Measurements from ENCODE around the gene ERCC6L. TPM values are rescaled to one million over a fixed set of nuclear protein-coding genes. Genes with fewer than 3 reads are reported as not detected.

ERCC6L gene
- total RNA-seq, 4 donors from 2014 or later = 0.76 to 6.4 (median 3.2) TPM

- Histone ChIP-seq H3K9me3 (no peaks in the 10 kb centered on the region), H3K27me3 (no peaks in the 10 kb centered on the region), H3K27ac (peak overlapping the region in 3 of 4 donors; percentile 3 to 57 (median 32)), H3K4me1 (peaks cover 0 to 50% (median 17%) of the 10 kb centered on the region in 3 donors), H3K36me3 (peaks cover 0 to 67% (median 27%) of the 10 kb centered on the region in 3 donors), H3K4me3 (no peak overlapping the region)
- WGBS, 2 donors = 50 to 52% methylated on average over 3 of the region's 3 CpGs
- DNase-seq = no peak
- intact Hi-C loops (cut with DNase I) = no loop called here
- TF ChIP-seq, protein P1, sequence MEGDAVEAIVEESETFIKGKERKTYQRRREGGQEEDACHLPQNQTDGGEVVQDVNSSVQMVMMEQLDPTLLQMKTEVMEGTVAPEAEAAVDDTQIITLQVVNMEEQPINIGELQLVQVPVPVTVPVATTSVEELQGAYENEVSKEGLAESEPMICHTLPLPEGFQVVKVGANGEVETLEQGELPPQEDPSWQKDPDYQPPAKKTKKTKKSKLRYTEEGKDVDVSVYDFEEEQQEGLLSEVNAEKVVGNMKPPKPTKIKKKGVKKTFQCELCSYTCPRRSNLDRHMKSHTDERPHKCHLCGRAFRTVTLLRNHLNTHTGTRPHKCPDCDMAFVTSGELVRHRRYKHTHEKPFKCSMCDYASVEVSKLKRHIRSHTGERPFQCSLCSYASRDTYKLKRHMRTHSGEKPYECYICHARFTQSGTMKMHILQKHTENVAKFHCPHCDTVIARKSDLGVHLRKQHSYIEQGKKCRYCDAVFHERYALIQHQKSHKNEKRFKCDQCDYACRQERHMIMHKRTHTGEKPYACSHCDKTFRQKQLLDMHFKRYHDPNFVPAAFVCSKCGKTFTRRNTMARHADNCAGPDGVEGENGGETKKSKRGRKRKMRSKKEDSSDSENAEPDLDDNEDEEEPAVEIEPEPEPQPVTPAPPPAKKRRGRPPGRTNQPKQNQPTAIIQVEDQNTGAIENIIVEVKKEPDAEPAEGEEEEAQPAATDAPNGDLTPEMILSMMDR (IDR thresholded peaks at IDR 0.05) = no peak
- TF ChIP-seq POLR2A (IDR thresholded peaks at IDR 0.05) = no peak
These were observed 30.9 kb upstream of the ERCC6L start for GRCh38 chrX:72269671-72270251.

DNA sequence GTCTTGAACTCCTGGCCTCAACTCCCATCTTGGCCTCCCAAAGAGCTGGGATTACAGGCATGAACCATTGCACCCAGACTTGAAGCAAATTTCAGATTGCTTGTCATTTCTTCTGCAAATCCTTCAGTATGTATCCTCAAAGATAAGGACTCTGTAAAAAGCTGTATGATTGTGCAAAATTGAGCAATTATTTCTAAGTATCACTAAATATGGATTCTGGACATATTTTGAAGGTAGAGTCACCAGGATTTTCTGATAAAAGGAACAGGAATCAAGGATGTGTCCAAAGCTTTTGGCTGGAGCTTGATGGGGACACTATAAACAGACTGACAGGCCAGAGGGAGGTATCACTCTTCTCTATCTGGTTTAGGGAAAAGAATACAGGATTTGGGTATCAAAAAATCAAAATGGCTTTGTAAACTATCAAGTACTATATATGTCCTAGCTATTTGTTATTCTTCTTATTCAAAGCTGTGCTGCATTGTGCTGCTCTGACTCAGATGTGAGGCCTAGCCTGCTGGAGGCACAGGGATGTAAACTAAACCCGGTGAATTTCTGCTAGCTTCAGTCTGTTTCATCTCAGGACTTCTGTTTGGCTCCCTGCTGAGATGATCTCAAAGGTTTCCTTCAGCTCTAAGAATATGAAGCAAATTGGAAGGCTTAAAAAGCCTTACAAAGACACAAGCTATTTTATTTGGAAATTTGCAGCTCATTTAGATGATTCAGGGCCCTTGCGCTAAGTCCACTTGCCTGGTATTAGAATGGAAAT, 30.0 kb upstream of the ERCC6L start:
- Histone ChIP-seq H3K9me3 (no peaks in the 10 kb centered on the region), H3K4me3 (no peak overlapping the region), H3K27me3 (no peaks in the 10 kb centered on the region), H3K27ac (no peak overlapping the region), H3K36me3 (peaks cover 0 to 57% (median 17%) of the 10 kb centered on the region in 3 donors), H3K4me1 (peaks cover 0 to 40% (median 8%) of the 10 kb centered on the region in 3 donors)
- TF ChIP-seq, protein P1 (IDR thresholded peaks at IDR 0.05) = no peak
- no peak for TF ChIP-seq POLR2A (IDR thresholded peaks at IDR 0.05)
- WGBS, 2 donors = 50 to 81% methylated on average over 1 to 2 of the region's 2 CpGs
- DNase-seq = no peak
- intact Hi-C loops (cut with DNase I) = no loop called here

DNA sequence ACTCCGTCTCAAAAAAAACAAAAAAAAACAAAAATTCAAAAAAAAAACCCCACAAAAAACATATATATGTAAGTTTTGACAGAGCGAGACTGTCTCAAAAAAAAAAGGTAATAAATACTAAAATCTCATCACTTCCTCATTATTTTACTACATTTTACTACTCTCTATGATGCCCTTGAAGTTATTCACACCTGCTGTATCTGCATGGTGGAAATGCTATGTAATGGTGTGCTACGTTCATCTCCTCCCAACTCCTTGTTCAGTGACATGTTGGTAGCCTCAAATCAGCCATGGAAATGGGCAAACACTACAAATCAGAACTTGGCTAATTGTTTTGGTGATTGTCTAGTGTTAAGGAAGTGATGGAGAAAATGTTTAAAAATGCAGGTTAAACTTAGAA, 26.4 kb upstream of the ERCC6L start:
- H3K36me3 ChIP-seq = peaks cover 0 to 29% (median 4%) of the 10 kb centered on the region in 3 donors
- no peaks in the 10 kb centered on the region for H3K27me3 ChIP-seq
- peaks cover 0 to 5% (median 0%) of the 10 kb centered on the region in 3 donors for H3K4me1 ChIP-seq
- no peaks in the 10 kb centered on the region for H3K9me3 ChIP-seq
- TF ChIP-seq, protein P1 (IDR thresholded peaks at IDR 0.05) = no peak
- TF ChIP-seq POLR2A (IDR thresholded peaks at IDR 0.05) = no peak
- 93 to 95% methylated on average over 3 of the region's 3 CpGs for WGBS, 2 donors
- intact Hi-C loops (cut with DNase I) = no loop called here
- H3K27ac ChIP-seq = no peak overlapping the region
- DNase-seq = no peak
- no peak overlapping the region for H3K4me3 ChIP-seq

DNA sequence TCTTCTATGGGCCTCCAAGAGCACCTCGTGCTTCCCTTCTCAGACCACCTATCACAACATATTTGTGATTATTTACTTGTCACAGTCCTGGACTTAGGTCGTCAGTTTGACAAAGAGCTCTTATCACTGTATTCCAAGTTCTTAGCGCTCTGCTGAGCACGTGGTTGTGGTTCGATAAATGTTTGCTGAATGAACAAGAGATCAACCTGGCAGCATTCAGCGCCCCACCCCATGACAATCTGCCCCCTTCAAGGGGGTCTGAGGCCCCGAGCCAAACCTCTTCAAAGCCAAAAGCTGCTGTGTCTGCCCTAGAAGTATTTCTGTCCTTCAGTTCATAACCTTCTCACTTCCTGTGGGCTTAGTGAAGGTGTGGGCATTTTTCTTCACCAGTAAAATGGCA, 23.2 kb upstream of the ERCC6L start:
- DNase-seq = no peak
- no peaks in the 10 kb centered on the region for H3K9me3 ChIP-seq
- no peak overlapping the region for H3K27ac ChIP-seq
- intact Hi-C loops (cut with DNase I) = no loop called here
- H3K36me3 ChIP-seq = peaks cover 0 to 2% (median 0%) of the 10 kb centered on the region in 3 donors
- no peaks in the 10 kb centered on the region for H3K4me1 ChIP-seq
- H3K27me3 ChIP-seq = no peaks in the 10 kb centered on the region
- TF ChIP-seq, protein P1 (IDR thresholded peaks at IDR 0.05) = no peak
- no peak for TF ChIP-seq POLR2A (IDR thresholded peaks at IDR 0.05)
- 50 to 81% methylated on average over 1 to 7 of the region's 7 CpGs for WGBS, 2 donors
- no peak overlapping the region for H3K4me3 ChIP-seq

DNA sequence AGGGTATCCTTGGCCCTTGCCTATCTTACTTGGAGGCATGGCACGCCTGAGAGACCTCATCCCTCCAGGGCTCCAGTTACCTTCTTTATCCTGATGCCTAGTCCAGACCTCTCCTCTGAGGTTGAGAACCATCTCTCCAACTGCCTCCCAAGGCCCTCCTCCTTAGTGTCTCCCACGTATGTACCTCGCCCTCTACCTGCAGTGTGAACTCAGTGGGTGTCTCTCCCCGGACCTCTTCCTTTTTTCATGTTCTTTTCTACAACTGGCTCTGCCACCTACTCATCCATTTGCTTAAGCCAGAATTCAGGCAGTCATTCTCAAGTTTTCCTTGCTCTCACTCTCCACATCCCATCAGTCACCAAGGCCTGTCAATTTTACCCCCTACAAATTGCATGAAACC, 21.6 kb upstream of the ERCC6L start:
- no peak for TF ChIP-seq POLR2A (IDR thresholded peaks at IDR 0.05)
- TF ChIP-seq, protein P1 (IDR thresholded peaks at IDR 0.05) = no peak
- H3K4me3 ChIP-seq = no peak overlapping the region
- peaks cover 0 to 4% (median 0%) of the 10 kb centered on the region in 3 donors for H3K4me1 ChIP-seq
- H3K9me3 ChIP-seq = no peaks in the 10 kb centered on the region
- H3K27me3 ChIP-seq = no peaks in the 10 kb centered on the region
- DNase-seq = no peak
- intact Hi-C loops (cut with DNase I) = no loop called here
- H3K27ac ChIP-seq = no peak overlapping the region
- 76 to 94% methylated on average over 3 to 4 of the region's 4 CpGs for WGBS, 2 donors
- no peaks in the 10 kb centered on the region for H3K36me3 ChIP-seq
